A549 treated with AZD9567 at 1 μM for 4 hours (cell line): ENCODE measurements around the gene MPHOSPH6. TPM values are rescaled to one million over a fixed set of nuclear protein-coding genes. Genes with fewer than 3 reads are reported as not detected.

Experiments used
- total RNA-seq: library from RNA; stranded (reverse); fragments of 200-300 nt; extraction: Qiagen RNA extraction; gene quantifications from 5 replicates; pipeline ENCODE4 v1.2.3, GENCODE V29; 2022; ENCODE audit not compliant: insufficient read depth

MPHOSPH6 gene
- 28.3 to 34.8 TPM (median 32.9 TPM) in 5 replicates for total RNA-seq

GRCh38 chr16:82169861-82170845 is at the start of gene MPHOSPH6:
MPHOSPH6 (minus strand) TSS chr16:82170224; CDS start chr16:82170175, 49 bp downstream.

Other genes with a start within 250 kb of the MPHOSPH6 start
- 1.3 to 1.9 TPM (median 1.5 TPM) in 5 replicates for gene SDR42E1, start 158.8 kb downstream of the MPHOSPH6 start, total RNA-seq
- gene HSD17B2, start 135.0 kb downstream of the MPHOSPH6 start, total RNA-seq: 0.09 to 0.14 TPM in 2 of 5 replicates, not detected in the others